GM13976 (cell line): ENCODE data around the gene TFAP2D.

Experiments
- DNase-seq: peaks from one replicate; pipeline ENCODE4 v3.0.0; 2012; ENCODE audit warnings: low spot score
- CTCF ChIP-seq: IDR thresholded peaks from 2 replicates; pipeline ENCODE4 v1.5.1; 2012; ENCODE audit warnings: borderline replicate concordance, mild to moderate bottlenecking; ENCODE audit not compliant: insufficient read depth; ENCODE audit errors: extremely low read depth, missing control alignments, control extremely low read depth
- in situ Hi-C: fragments of 300-500 bp; cut with MboI; formaldehyde crosslinking; loops from one replicate; pipeline ENCODE4 v1.12.0; 2022; ENCODE audit warnings: low sequenced_read_pairs, mixed read lengths, inconsistent platforms; ENCODE audit not compliant: unreplicated experiment

The TFAP2D gene

GRCh38 chr6:50709366-50709734 is 4.0 kb upstream of the TFAP2D start:
- no peak for TF ChIP-seq CTCF
- in situ Hi-C loops, result no loop called here

GRCh38 chr6:50711686-50712085 is 1.6 kb upstream of the TFAP2D start:
- in situ Hi-C loops, result no loop called here

More at GRCh38 chr6:50709366-50709734, 4.0 kb upstream of the TFAP2D start:
- DNase-seq, result no peak

GRCh38 chr6:50712291-50712690 is 1.0 kb upstream of the TFAP2D start:
- TF ChIP-seq CTCF, result no peak
- DNase-seq, result no peak
- in situ Hi-C loops, result no loop called here

More at GRCh38 chr6:50711686-50712085, 1.6 kb upstream of the TFAP2D start:
- no peak for TF ChIP-seq CTCF
- no peak for DNase-seq

- in situ Hi-C loops, result no loop called here
Measured at GRCh38 chr6:50713977-50714486, 706 bp downstream of the TFAP2D start.

GRCh38 chr6:50714487-50715379 is 1.4 kb downstream of the TFAP2D start:
- in situ Hi-C loops, result no loop called here
- TF ChIP-seq CTCF, result no peak
- no peak for DNase-seq

More at GRCh38 chr6:50713977-50714486, 706 bp downstream of the TFAP2D start:
- DNase-seq, result no peak
- TF ChIP-seq CTCF, result no peak

- DNase-seq, result no peak
- in situ Hi-C loops, result no loop called here
- no peak for TF ChIP-seq CTCF
Measured at GRCh38 chr6:50716899-50717509, 3.7 kb downstream of the TFAP2D start.
